GM19035 (cell line): ENCODE data around the gene GON7.
"Not testable (repeated sequence)": the region's sequence is repeated elsewhere in the genome, so short reads cannot be mapped to it uniquely, and the experiment has no call there.

Experiments
- ATAC-seq: cut with Tn5 transposase; IDR thresholded peaks from one replicate; pipeline ENCODE4 v1.9.1; 2021; ENCODE audit not compliant: unreplicated experiment

GON7 gene

DNA sequence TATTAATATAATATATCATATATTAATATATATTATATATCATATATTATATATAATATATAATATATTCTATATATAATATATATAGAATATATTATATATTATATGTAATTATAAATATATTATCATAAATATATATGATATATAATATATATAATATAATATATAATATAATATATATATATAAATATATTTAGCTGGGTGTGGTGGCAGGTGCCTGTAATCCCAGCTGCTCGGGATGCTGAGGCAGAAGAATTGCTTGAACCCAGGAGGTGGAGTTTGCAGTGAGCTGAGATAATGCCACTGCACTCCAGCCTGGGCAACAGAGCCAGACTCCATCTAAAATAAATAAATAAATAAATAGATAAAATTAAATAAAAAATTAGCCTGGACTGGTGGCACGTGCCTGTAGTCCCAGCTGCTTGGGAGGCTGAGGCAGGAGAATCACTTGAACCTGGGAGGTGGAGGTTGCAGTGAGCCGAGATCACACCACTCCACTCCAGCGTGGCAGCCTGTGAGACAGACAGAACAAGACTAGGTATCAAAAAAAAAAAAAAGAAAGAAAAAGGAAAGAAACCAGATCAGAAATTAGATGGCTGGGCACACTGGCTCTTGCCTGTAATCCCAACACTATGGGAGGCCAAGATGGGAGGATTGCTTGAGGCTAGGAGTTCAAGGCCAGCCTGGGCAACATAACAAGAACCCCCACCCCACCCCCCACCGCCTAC lies 47.1 kb downstream of the GON7 start:
- ATAC-seq = not testable (repeated sequence)

- ATAC-seq = not testable (repeated sequence)
Observed at GRCh38 chr14:93158349-93158748, 48.5 kb downstream of the GON7 start.

- no peak for ATAC-seq
Observed at GRCh38 chr14:93156693-93157369, 50.0 kb downstream of the GON7 start.

DNA sequence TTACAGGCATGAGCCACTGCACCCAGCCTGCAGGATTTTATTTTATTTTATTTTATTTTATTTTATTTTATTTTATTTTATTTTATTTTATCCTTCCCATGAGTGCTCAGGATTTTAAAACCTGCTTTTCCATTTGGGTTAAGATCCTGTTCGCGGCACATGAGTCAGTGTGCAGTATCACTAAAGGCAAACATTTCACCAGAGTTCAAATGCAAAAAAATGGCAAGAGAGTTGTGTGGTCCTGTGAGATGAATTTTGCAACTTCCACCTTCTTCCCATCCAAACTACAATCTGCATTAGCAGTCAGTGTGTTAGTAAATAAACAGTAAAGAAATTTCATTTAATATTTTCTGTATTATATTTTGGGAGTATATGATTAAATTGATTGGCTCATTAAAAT lies 51.2 kb downstream of the GON7 start:
- ATAC-seq = no peak

DNA sequence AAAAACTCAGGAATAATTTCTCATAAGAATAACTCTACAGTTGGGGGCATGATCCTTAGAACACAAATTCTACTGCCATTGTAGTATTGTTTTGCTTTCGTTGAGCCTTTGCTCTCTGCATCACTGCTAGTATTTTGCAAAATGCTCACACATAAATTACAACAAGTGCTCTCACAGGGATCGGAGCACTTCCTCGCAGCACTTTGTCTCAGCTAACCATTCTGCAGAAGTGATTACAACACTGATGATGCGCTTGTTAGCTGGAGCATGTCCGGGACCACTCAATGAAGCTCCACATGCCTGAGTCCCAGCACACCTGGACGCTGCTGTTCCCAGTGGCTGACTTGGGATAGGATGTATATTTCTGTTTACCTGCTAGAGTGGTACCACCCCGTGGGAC lies 53.7 kb downstream of the GON7 start:
- no peak for ATAC-seq
